A673 (cell line): ENCODE results near the gene SBSN. TPM values are rescaled to one million over a fixed set of nuclear protein-coding genes. Genes with fewer than 3 reads are reported as not detected.

ENCODE experiments used
- BruUV-seq: library from RNA; stranded (reverse); fragments of 400-500 nt; replicated peaks from 2 replicates; lab custom pipeline; 2021; lab: Mats Ljungman, UMichigan
- CTCF ChIA-PET: fragments of 300-600 bp; sonication (Branson Sonifier 250); formaldehyde crosslinking; loops from one replicate; lab custom pipeline; 2022; ENCODE audit warnings: antibody characterized with exemption; lab: Charles Lee
- POLR2A ChIA-PET: fragments of 300-600 bp; sonication (Branson Sonifier 250); formaldehyde crosslinking; loops from one replicate; lab custom pipeline; 2022; ENCODE audit warnings: antibody characterized with exemption; ENCODE audit not compliant: low non-redundant PET; lab: Charles Lee
- DNase-seq: peaks from one replicate; pipeline ENCODE4 v3.0.0-alpha.2; 2015; ENCODE audit warnings: low spot score
- H3K27ac ChIP-seq: fragments of 200-600 bp; sonication (generic); 2 replicates; pipeline ENCODE4 v1.5.1; 2016; ENCODE audit warnings: mixed run types, low read depth, mild to moderate bottlenecking, mixed read lengths, antibody characterized with exemption, low read length; ENCODE audit not compliant: poor library complexity, severe bottlenecking
- H3K27me3 ChIP-seq: fragments of 200-600 bp; sonication (generic); replicated peaks from 2 replicates; pipeline ENCODE4 v1.6.1; 2017; ENCODE audit warnings: mixed run types, low read depth, mild to moderate bottlenecking, mixed read lengths, antibody characterized with exemption, low read length; ENCODE audit not compliant: insufficient read depth, poor library complexity
- H3K36me3 ChIP-seq: fragments of 200-600 bp; sonication (generic); 2 replicates; pipeline ENCODE4 v1.6.1; 2016; ENCODE audit warnings: mixed run types, mild to moderate bottlenecking, mixed read lengths, antibody characterized with exemption, low read length; ENCODE audit not compliant: insufficient read depth, poor library complexity, severe bottlenecking
- H3K4me1 ChIP-seq: fragments of 200-600 bp; sonication (generic); 2 replicates; pipeline ENCODE4 v1.6.1; 2017; ENCODE audit warnings: mixed run types, mild to moderate bottlenecking, mixed read lengths, antibody characterized with exemption, low read length; ENCODE audit not compliant: insufficient read depth, poor library complexity, severe bottlenecking
- H3K4me3 ChIP-seq: fragments of 200-600 bp; sonication (generic); 2 replicates; pipeline ENCODE4 v1.5.1; 2016; ENCODE audit warnings: low read depth, mixed run types, mild to moderate bottlenecking, mixed read lengths, low read length; ENCODE audit not compliant: poor library complexity, severe bottlenecking
- H3K9me3 ChIP-seq: fragments of 200-600 bp; sonication (generic); 2 replicates; pipeline ENCODE4 v1.6.1; 2016; ENCODE audit warnings: mixed run types, low read depth, mild to moderate bottlenecking, mixed read lengths, antibody characterized with exemption, low read length; ENCODE audit not compliant: poor library complexity, severe bottlenecking
- CTCF ChIP-seq: fragments of 300-800, 200-600 bp; sonication (generic); conservative IDR thresholded peaks from 2 replicates; pipeline ENCODE4 v1.5.1; 2017; ENCODE audit warnings: low read depth, mild to moderate bottlenecking, antibody characterized with exemption, low read length, moderate library complexity, mixed read lengths
- EZH2 ChIP-seq: fragments of 200-600 bp; sonication (generic); IDR thresholded peaks from 2 replicates; pipeline ENCODE4 v1.6.1; 2017; ENCODE audit warnings: borderline replicate concordance, low read depth, mild to moderate bottlenecking, mixed read lengths, antibody characterized with exemption, low read length; ENCODE audit not compliant: poor library complexity, severe bottlenecking
- intact Hi-C: fragments of 100-400 bp; cut with micrococcal nuclease; formaldehyde crosslinking; loops from one replicate; pipeline ENCODE4 v1.10.0; 2022; ENCODE audit not compliant: unreplicated experiment
- total RNA-seq: library from RNA; stranded (reverse); gene quantifications from 2 replicates; pipeline ENCODE4 v1.2.3, GENCODE V29; 2021

The SBSN gene
- total RNA-seq, 1 experiment from 2014 or later, result not detected

GRCh38 chr19:35542209-35542608, 14.1 kb upstream of the SBSN start:
- ChIA-PET POLR2A (no interaction called here), CTCF (no interaction called here)
- H3K27ac ChIP-seq, result no peak overlapping the region
- DNase-seq, result no peak
- no peak overlapping the region for H3K4me3 ChIP-seq
- intact Hi-C loops, result no loop called here
- BruUV-seq, result no TSS peak
- TF ChIP-seq CTCF (no peak), EZH2 (no peak)
- H3K4me1 ChIP-seq, result peaks cover 11% of the 10 kb centered on the region
- H3K9me3 ChIP-seq, result no peaks in the 10 kb centered on the region
- no peaks in the 10 kb centered on the region for H3K27me3 ChIP-seq
- no peaks in the 10 kb centered on the region for H3K36me3 ChIP-seq

GRCh38 chr19:35540356-35540927, 12.3 kb upstream of the SBSN start:
- BruUV-seq, result no TSS peak

GRCh38 chr19:35539850-35540249, 11.7 kb upstream of the SBSN start:
- H3K4me3 ChIP-seq, result no peak overlapping the region
- H3K4me1 ChIP-seq, result peaks cover 7% of the 10 kb centered on the region
- TF ChIP-seq EZH2 (no peak), CTCF (no peak)
- DNase-seq, result no peak
- H3K27me3 ChIP-seq, result no peaks in the 10 kb centered on the region
- POLR2A ChIA-PET, result no interaction called here
- BruUV-seq, result no TSS peak
- CTCF ChIA-PET, result no interaction called here
- no peaks in the 10 kb centered on the region for H3K9me3 ChIP-seq
- no peak overlapping the region for H3K27ac ChIP-seq
- H3K36me3 ChIP-seq, result no peaks in the 10 kb centered on the region
- intact Hi-C loops, result no loop called here

More at GRCh38 chr19:35540356-35540927, 12.3 kb upstream of the SBSN start:
- Histone ChIP-seq H3K4me3 (no peak overlapping the region), H3K4me1 (peaks cover 7% of the 10 kb centered on the region), H3K27me3 (no peaks in the 10 kb centered on the region), H3K9me3 (no peaks in the 10 kb centered on the region), H3K36me3 (no peaks in the 10 kb centered on the region), H3K27ac (no peak overlapping the region)
- POLR2A ChIA-PET, result no interaction called here
- intact Hi-C loops, result no loop called here
- CTCF ChIA-PET, result no interaction called here
- no peak for DNase-seq
- TF ChIP-seq CTCF (no peak), EZH2 (no peak)
